OCI-M2 (cell line): ENCODE measurements around the gene KRTAP9-9.
"Not testable (repeated sequence)": the region's sequence is repeated elsewhere in the genome, so short reads cannot be mapped to it uniquely, and the experiment has no call there.

Experiments
- DNase-seq: peaks from one replicate; lab custom pipeline; 2025; ENCODE audit not compliant: unreplicated experiment; lab: John Stamatoyannopoulos, UW

The KRTAP9-9 gene

GRCh38 chr17:41255381-41256290 is at the start of gene KRTAP9-9:
KRTAP9-9 (plus strand) TSS chr17:41255384.
- not testable (repeated sequence) for DNase-seq

- DNase-seq, result no peak
These were observed 43.2 kb upstream of the KRTAP9-9 start for GRCh38 chr17:41211845-41212466.

DNA sequence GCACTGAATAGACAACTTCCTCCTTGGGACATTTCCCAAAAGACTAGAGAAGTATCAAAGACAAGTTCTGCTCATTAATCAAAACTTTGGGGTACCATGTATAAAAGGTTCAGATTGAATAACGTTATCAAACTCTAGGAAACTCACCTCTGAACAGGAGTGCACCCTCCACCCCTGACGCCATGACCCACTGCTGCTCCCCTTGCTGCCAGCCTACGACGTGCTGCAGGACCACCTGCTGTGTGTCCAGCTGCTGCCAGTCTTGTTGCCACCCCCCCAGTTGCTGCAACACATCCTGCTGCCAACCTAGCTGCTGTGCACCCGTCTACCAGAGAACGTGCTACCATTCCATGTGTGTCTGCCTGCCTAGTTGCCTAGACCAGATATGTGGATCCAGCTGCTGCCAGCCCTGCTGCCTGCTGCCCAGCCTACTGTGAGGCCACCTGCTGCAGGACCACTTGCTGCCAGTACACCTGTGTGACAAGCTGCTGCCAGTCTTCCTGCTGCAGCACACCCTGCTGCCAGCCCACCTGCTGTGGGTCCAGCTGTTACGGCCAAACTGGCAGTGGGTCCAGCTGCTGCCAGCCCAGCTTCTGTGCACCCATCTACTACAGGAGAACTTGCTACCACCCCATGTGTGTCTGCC is 42.5 kb upstream of the KRTAP9-9 start:
- no peak for DNase-seq

- DNase-seq, result no peak
These were observed 39.5 kb upstream of the KRTAP9-9 start for GRCh38 chr17:41215681-41216080.

DNA sequence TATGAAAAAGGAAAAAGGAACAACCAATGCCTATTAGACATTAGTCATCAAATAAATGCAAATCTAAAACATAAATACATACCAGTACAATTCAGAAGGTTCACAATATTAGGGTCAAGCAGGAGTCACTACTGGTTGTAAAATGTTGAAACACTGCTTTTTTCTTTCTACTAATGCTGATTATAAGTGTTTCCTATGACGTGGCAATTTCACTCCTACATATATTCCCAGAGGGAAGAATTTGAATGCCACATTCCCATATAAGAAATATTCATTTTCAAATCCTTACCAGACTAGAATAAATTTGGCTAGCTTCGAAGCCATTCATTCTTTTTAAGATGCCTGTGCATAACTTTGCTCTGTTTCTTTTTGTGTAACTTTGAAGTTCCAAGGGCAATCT is 31.4 kb upstream of the KRTAP9-9 start:
- DNase-seq, result no peak

- no peak for DNase-seq
These were observed 29.1 kb upstream of the KRTAP9-9 start for GRCh38 chr17:41226051-41226450.

DNA sequence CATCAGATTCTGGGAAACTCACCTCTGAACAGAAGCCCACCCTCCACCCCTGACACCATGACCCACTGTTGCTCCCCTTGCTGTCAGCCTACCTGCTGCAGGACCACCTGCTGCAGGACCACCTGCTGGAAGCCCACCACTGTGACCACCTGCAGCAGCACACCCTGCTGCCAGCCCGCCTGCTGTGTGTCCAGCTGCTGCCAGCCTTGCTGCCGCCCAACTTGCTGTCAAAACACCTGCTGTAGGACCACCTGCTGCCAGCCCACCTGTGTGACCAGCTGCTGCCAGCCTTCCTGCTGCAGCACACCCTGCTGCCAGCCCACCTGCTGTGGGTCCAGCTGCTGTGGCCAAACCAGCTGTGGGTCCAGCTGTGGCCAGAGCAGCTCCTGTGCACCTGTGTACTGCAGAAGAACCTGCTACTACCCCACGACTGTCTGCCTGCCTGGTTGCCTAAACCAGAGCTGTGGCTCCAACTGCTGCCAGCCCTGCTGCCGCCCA is 28.5 kb upstream of the KRTAP9-9 start, which contains the start of gene KRTAP9-2:
KRTAP9-2 (plus strand) TSS at position 51 of the 498 bp plus-strand sequence; CDS start at position 58, 7 bp downstream.
- DNase-seq, result not testable (repeated sequence)

- DNase-seq, result no peak
These were observed 25.1 kb upstream of the KRTAP9-9 start for GRCh38 chr17:41230094-41230493.

DNA sequence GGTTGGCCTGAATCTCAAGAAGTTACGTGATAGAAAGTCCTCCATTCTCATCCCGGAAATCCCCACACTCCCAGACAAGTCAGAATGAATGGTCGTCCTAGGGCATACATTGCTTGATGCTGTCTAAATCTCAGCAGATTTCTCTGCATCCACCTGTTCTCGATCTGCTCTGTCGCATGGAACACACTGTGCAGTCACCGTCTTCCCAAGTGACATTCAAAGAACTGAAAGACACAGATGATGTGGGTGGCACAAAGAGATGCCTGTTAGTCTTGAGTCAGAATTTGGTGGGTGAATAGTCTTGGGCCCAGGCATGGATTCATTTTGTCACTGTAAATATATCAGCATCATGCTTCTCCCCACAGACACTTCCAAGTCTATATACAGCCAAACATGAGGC is 23.5 kb upstream of the KRTAP9-9 start:
- no peak for DNase-seq

DNA sequence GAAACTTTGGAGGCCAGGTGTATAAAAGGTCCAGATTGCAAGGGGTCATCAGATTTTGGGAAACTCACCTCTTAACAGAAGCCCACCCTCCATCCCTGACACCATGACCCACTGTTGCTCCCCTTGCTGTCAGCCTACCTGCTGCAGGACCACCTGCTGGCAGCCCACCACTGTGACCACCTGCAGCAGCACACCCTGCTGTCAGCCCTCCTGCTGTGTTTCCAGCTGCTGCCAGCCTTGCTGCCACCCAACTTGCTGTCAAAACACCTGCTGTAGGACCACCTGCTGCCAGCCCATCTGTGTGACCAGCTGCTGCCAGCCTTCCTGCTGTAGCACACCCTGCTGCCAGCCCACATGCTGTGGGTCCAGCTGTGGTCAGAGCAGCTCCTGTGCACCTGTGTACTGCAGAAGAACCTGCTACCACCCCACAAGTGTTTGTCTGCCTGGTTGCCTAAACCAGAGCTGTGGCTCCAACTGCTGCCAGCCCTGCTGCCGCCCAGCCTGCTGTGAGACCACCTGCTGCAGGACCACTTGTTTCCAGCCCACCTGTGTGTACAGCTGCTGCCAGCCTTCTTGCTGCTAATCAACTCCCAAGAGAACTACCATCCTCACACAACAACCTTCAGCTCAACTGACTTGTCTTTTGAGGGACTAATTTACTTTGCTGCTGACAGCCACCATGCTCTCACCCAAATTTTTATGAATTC is 22.6 kb upstream of the KRTAP9-9 start, which contains the start of gene KRTAP9-3:
KRTAP9-3 (plus strand) TSS at position 51 of the 707 bp plus-strand sequence; CDS start at position 104, 53 bp downstream.
- DNase-seq, result not testable (repeated sequence)

- not testable (repeated sequence) for DNase-seq
These were observed 18.1 kb upstream of the KRTAP9-9 start for GRCh38 chr17:41237116-41237515.

DNA sequence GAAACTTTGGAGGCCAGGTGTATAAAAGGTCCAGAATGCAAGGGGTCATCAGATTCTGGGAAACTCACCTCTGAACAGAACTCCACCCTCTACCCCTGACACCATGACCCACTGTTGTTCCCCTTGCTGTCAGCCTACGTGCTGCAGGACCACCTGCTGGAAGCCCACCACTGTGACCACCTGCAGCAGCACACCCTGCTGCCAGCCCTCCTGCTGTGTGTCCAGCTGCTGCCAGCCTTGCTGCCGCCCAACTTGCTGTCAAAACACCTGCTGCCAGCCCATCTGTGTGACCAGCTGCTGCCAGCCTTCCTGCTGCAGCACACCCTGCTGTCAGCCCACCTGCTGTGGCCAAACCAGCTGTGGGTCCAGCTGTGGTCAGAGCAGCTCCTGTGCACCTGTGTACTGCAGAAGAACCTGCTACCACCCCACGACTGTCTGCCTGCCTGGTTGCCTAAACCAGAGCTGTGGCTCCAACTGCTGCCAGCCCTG is 17.2 kb upstream of the KRTAP9-9 start, which contains the start of gene KRTAP9-8:
KRTAP9-8 (plus strand) TSS at position 51 of the 489 bp plus-strand sequence; CDS start at position 104, 53 bp downstream.
- DNase-seq, result not testable (repeated sequence)

GRCh38 chr17:41246995-41247787 is 8.0 kb upstream of the KRTAP9-9 start:
- not testable (repeated sequence) for DNase-seq

DNA sequence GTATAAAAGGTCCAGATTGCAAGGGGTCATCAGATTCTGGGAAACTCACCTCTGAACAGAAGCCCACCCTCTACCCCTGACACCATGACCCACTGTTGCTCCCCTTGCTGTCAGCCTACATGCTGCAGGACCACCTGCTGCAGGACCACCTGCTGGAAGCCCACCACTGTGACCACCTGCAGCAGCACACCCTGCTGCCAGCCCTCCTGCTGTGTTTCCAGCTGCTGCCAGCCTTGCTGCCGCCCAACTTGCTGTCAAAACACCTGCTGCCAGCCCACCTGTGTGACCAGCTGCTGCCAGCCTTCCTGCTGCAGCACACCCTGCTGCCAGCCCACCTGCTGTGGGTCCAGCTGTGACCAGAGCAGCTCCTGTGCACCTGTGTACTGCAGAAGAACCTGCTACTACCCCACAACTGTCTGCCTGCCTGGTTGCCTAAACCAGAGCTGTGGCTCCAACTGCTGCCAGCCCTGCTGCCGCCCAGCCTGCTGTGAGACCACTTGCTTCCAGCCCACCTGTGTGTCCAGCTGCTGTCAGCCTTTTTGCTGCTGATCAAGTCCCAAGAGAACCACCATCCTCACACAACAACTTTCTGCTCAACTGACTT is 5.4 kb upstream of the KRTAP9-9 start, which contains the start of gene KRTAP9-4:
KRTAP9-4 (plus strand) TSS at position 51 of the 604 bp plus-strand sequence; CDS start at position 85, 34 bp downstream.
- not testable (repeated sequence) for DNase-seq

DNA sequence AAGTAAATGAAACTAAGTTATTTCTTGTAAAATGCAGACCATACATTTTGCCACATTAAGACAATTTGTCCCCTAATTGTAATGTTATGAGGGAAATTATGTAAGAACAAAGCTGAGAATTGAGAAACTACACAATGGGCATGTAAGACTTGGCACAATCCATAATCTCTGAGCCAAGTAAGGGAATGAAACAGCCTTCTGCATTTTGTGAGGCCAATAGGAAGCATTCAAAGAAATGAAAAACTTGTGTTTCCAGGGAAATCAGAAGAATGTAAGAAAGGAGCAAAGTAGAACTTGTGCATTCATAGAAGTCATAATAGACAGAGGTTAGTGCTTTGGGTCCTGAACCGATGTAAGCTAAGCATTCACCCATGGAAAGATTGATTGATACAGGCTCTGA is 3.9 kb upstream of the KRTAP9-9 start:
- no peak for DNase-seq

DNA sequence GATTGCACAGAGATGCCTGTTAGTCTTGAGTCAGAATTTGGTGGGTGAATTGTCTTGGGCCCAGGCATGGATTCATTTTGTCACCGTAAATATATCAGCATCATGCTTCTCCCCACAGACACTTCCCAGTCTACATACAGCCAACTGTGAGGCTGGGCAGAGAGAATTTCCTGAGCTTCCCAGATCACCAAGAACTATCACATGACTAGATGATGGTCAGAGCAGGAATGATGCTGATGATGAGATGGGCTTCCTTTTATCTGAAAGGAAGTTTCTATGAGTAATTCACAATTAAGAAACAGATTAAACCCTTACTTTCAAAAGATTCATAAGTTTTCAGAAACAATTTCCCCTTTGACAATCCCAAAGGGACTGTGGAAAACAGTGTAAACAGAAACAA is 323 bp upstream of the KRTAP9-9 start:
- DNase-seq, result no peak

GRCh38 chr17:41256291-41256685 is 1.1 kb downstream of the KRTAP9-9 start:
- DNase-seq, result no peak

GRCh38 chr17:41258406-41258805 is 3.2 kb downstream of the KRTAP9-9 start:
- no peak for DNase-seq

DNA sequence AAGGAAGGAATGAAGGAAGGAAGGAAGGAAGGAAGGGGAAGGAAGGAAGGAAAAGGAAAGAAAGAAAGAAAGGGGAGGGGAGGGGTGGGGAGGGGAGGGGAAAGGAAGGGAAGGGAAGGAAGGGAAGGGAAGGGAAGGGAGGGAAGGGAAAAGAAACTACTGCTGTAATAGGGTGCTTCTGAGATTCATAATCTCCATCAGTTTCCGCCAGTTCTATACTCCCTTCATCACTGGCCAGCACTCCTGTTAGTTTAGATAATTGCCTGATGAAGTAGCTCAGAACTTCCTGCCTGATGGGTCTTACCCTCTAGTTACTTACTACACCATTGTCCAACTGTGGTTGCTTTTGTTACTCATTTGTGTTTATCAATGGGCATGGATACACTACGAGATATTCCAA is 8.0 kb downstream of the KRTAP9-9 start:
- DNase-seq, result no peak
